ENCODE results near the gene DNAI1.
"Not testable (repeated sequence)": the region's sequence is repeated elsewhere in the genome, so short reads cannot be mapped to it uniquely, and the experiment has no call there.

DNAI1 gene

DNA sequence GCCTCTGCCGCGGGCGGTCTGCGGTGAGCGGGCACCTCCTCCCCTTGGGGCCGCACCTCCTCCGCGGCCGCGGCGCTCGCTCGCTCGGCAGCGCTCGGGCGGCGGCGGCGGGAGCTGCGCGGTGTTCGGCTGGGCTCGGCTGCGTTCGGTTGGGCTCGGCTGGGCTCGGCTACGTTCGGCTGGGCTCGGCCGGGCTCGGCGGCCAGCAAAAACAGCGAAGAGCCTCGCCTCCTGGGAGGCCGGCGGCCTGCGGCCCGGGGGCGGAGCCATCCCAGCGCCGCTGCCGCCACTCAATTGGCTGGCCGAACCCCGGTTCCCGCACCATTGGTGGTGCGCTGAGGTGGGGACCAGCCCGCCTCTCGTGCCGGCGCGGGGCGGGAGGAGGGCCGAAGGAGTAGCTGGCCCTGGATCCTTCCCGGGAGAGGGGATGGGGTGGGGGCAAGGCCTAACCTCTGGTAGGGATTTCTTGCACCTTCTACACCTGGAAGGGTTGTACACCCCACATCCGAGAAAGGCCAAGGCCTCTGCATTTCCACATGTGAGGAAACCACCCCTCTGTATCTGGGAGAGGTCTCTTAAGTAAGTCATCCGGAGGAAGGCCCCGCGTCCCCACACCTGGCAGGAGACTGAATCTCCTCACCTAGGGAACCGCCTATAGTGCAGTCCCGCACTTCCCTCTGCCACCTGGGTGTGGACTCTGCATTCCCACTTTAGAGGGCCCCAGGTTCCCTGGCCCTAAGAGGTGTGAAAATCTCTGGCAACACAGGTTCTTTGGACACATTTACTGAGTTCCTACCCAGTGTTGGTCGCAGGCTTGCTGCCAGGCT lies 64.6 kb downstream of the DNAI1 start, which contains the start of gene ENHO:
ENHO (minus strand) TSS at position 20 of the 827 bp plus-strand sequence. CDS start 1,295 bp downstream, outside the sequence.
- H3K4me3 ChIP-seq = peak within 1 kb of the TSS; percentile 17 to 47 (median 33)
- H3K27ac ChIP-seq = peak within 1 kb of the TSS in 2 of 21 experiments; percentile 52 to 60

- H3K27ac ChIP-seq = no peak overlapping the region
- no peak overlapping the region for H3K4me3 ChIP-seq
These were observed 65.7 kb downstream of the DNAI1 start for GRCh38 chr9:34524349-34524748.

GRCh38 chr9:34526026-34526425 lies 67.4 kb downstream of the DNAI1 start:
- Histone ChIP-seq H3K27ac (no peak overlapping the region), H3K4me3 (no peak overlapping the region)

GRCh38 chr9:34532041-34532440 lies 73.4 kb downstream of the DNAI1 start:
- not testable (repeated sequence) for H3K27ac ChIP-seq, H3K4me3 ChIP-seq

DNA sequence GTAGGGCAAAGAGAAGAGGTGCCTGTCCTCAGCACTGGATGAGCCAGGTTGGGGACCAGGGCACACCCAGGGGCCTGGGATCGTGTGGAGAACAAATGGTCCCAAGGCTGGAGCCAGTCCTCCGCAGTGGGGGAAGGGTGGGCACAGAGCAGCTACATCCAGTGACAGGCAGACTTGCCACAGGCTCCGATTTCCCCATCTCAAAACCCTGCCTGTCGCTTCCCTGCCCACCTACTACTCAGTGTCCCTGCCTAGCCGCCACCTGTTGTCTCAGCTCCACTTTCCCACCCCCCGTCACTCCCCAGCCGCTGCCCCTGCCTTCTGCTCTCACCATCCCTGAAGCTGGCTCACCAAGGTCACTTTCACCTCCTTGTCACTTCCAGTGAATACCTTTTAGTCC lies 78.1 kb downstream of the DNAI1 start:
- no peak overlapping the region for H3K4me3 ChIP-seq
- no peak overlapping the region for H3K27ac ChIP-seq

GRCh38 chr9:34540827-34541226 lies 82.2 kb downstream of the DNAI1 start:
- H3K4me3 ChIP-seq = no peak overlapping the region
- no peak overlapping the region for H3K27ac ChIP-seq

- Histone ChIP-seq H3K27ac (no peak overlapping the region), H3K4me3 (no peak overlapping the region)
These were observed 82.9 kb downstream of the DNAI1 start for GRCh38 chr9:34541540-34541939.

GRCh38 chr9:34544035-34544434 lies 85.4 kb downstream of the DNAI1 start:
- Histone ChIP-seq H3K4me3 (no peak overlapping the region), H3K27ac (no peak overlapping the region)

DNA sequence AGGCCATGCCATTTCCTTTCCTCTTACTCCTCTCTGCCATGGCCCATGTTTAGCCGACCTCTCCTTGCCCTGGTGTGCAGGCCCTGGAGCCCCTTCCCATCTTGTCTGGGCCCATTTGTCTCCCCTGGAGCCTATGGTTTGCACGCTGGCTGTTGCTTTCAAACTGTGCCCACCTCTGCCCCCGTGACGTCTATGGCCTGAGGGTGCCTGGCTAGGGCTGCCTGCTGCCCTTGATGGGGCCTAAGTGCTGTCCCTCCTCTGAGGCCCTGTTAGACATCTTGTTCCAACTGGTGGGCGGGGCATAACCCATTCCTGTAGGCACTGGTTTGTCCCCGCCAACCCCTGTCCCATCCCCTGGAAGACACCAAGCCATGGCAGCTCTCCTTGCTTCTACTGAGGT lies 86.9 kb downstream of the DNAI1 start:
- Histone ChIP-seq H3K4me3 (no peak overlapping the region), H3K27ac (no peak overlapping the region)

- Histone ChIP-seq H3K4me3 (no peak overlapping the region), H3K27ac (no peak overlapping the region)
These were observed 87.7 kb downstream of the DNAI1 start for GRCh38 chr9:34546102-34546833.

GRCh38 chr9:34546834-34547827 lies 88.5 kb downstream of the DNAI1 start:
- H3K27ac ChIP-seq = peak overlapping the region in 1 of 21 experiments; percentile 34

DNA sequence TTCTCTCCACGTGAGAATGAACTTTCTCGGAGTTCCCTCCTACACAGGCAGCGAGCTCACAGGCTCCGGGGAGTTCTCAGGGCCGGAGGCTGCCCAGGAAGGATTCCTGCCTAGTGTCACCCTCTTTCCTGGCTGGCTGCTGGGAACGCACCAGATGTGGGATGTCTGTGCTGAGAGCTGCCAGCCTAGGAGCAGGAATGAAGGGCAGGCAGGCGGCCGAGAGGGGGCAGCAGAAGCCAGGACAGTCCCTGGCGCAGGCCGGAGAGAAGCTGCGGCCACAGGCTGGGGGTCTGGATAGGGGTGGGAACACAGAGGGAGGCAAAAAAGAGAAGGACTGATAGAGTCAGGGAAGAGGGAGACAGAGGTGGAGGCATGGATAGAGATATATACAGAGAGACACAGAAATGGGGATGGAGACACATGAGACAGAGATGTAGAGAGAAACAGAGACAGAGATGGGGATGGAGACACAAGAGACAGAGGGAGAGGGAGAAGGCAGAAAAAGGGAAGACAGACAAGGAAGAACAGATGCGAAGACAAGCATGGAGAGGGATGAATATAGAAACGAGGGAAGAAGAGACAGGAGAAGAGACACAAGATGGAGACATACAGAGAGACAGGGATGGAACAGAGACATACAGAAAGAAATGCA lies 89.5 kb downstream of the DNAI1 start:
- H3K27ac ChIP-seq = no peak overlapping the region

More at GRCh38 chr9:34546834-34547827, 88.5 kb downstream of the DNAI1 start:
- no peak overlapping the region for H3K4me3 ChIP-seq

GRCh38 chr9:34549407-34549732 lies 90.8 kb downstream of the DNAI1 start:
- Histone ChIP-seq H3K27ac (no peak overlapping the region), H3K4me3 (no peak overlapping the region)

More for the DNA sequence above, 89.5 kb downstream of the DNAI1 start:
- H3K4me3 ChIP-seq = no peak overlapping the region

DNA sequence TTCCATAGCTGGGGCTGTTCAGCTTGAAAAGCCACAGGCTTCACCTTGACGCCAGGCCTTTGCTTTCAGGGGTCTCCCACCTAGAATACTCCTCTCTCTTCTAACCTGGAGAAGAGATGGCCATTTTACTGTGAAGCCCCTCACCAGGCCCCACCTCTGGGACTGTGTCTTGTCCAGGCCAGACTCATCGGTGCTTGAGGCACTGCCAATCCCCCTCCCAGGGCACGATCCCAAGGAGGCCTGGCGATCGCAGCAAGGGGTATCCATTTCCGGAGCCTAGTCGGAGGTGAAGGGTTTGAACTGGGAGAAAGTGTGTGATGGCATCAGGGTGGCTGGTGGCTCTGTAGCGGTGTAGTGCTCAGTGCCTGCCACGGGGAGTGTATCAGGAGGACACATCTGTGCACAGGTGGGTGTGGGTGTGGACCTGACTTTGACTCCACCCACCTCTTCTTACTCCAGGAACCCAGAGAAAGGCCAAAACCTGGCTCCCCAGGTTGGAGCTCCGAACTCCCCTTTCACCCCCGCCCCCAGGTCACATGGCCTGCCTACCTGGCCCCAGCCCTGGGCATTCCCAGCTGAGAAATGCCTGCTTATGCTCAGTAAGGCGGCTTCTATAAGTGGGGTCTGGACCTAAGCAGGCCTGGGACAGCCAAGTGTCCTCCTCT lies 91.5 kb downstream of the DNAI1 start:
- no peak overlapping the region for H3K4me3 ChIP-seq
- no peak overlapping the region for H3K27ac ChIP-seq

DNA sequence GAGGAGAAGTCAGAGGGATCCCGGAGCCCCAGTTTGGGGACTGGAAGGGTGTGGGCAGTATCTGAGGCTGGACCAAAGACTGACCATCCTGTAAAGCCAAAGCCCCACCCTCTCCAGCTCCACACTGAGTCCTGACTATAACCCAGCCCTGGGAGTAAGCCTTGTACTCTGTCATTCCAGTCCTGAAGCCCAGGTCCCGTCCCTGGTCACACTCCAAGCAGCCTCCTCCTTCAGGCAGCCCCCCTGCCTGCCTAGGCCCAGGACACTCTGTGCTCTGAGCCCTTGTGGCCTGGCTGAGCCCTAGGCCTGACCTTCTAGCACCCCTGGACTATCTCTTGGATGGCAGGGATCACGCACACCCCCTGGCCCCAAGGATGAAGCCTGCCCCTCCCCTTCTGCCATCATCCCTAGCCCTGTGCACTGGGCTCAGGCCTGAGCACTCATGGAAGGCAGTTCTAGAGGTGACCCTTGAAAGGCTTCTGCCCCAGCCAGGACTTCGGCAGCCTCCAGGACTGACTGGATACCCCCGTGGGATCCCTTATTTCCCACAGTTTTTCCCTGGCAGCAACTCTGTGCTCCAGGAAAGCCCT lies 92.2 kb downstream of the DNAI1 start:
- no peak overlapping the region for H3K4me3 ChIP-seq
- no peak overlapping the region for H3K27ac ChIP-seq

- H3K4me3 ChIP-seq = no peak overlapping the region
- H3K27ac ChIP-seq = no peak overlapping the region
These were observed 93.4 kb downstream of the DNAI1 start for GRCh38 chr9:34551751-34552605.

DNA sequence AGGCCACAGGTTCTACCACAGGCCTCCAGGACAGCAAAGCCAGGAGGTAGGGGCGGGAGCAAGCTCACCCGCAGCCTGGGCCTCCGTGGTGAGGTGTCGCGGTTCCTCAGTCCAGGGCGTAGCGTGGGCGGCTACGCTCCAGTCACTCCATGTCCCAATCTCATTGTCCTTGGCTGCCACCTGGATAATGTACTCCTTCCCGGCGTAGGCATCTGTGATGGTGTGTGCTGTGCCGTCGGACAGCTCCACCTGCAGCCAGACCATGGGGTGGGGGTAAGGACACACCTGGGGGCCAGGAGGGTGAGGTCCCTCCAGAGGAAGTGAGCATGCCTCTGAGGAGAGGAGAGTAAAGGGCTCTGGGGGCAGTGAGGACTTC lies 94.0 kb downstream of the DNAI1 start:
- no peak overlapping the region for H3K4me3 ChIP-seq
- no peak overlapping the region for H3K27ac ChIP-seq

DNA sequence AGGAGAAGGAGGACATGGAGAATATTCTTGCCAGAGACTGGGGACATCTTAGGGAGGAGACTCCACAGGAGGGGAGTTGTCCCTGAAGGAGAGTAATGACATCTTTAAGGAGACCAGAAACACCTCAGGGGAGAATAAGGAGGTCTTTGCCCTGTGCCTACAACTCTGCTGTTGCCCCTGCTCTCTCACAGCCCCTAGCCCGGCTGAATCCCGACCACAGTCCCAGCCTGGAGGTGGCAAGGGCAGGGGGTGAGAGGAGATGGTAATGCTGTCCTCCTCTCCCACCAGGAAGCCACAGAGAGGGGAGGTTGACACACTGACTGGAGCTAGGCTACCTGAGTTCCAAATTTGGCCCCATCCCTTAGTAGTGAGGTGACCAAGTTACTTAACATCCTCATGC lies 94.4 kb downstream of the DNAI1 start:
- Histone ChIP-seq H3K4me3 (no peak overlapping the region), H3K27ac (no peak overlapping the region)
